Right lung (tissue), 10 donors: ENCODE results near the gene CAPN7. TPM values are rescaled to one million over a fixed set of nuclear protein-coding genes. Genes with fewer than 3 reads are reported as not detected.
"Not testable (repeated sequence)": the region's sequence is repeated elsewhere in the genome, so short reads cannot be mapped to it uniquely, and the experiment has no call there.

Source experiments
- DNase-seq, 2 donors: peaks; one replicate each; pipeline ENCODE4 v3.0.0-alpha.2; 2013
- long read RNA-seq, 8 donors: transcript quantifications; one replicate each; lab custom pipeline, GENCODE V29; 2026
- polyA plus RNA-seq, 5 donors: library from polyadenylated mRNA; unstranded; fragments of 120-200 nt; gene quantifications; one replicate each; pipeline versions ENCODE4 v1.2.1 to v1.2.3, GENCODE V29; 2013; ENCODE audit warnings: inconsistent platforms in 1 of 5, low replicate concordance in 1 of 5; ENCODE audit not compliant: insufficient read length in 5 of 5, insufficient read depth in 1 of 5

Gene CAPN7
- 10 to 100 TPM; 37.4 to 70.7 (median 52.0) TPM for polyA plus RNA-seq
- long read RNA-seq, donor 1, full-length matches to known transcripts, result 13 of 36 reads
- long read RNA-seq, donor 1, partial matches to known transcripts, result 23 of 36 reads
- long read RNA-seq, donor 1, other reads (novel, unspliced or antisense), result 0 of 36 reads
- long read RNA-seq, donor 2, full-length matches to known transcripts, result 3 of 3 reads
- long read RNA-seq, donor 2, partial matches to known transcripts, result 0 of 3 reads
- long read RNA-seq, donor 2, other reads (novel, unspliced or antisense), result 0 of 3 reads
- long read RNA-seq, donor 3, full-length matches to known transcripts, result 3 of 3 reads
- long read RNA-seq, donor 3, partial matches to known transcripts, result 0 of 3 reads
- long read RNA-seq, donor 3, other reads (novel, unspliced or antisense), result 0 of 3 reads
- long read RNA-seq, donor 4, full-length matches to known transcripts, result 12 of 19 reads
- long read RNA-seq, donor 4, partial matches to known transcripts, result 7 of 19 reads
- long read RNA-seq, donor 4, other reads (novel, unspliced or antisense), result 0 of 19 reads
- long read RNA-seq, donor 5, full-length matches to known transcripts, result 10 of 24 reads
- long read RNA-seq, donor 5, partial matches to known transcripts, result 14 of 24 reads
- long read RNA-seq, donor 5, other reads (novel, unspliced or antisense), result 0 of 24 reads
- long read RNA-seq, donor 6, full-length matches to known transcripts, result 9 of 36 reads
- long read RNA-seq, donor 6, partial matches to known transcripts, result 27 of 36 reads
- long read RNA-seq, donor 6, other reads (novel, unspliced or antisense), result 0 of 36 reads
- long read RNA-seq, donor 7, full-length matches to known transcripts, result 10 of 15 reads
- long read RNA-seq, donor 7, partial matches to known transcripts, result 5 of 15 reads
- long read RNA-seq, donor 7, other reads (novel, unspliced or antisense), result 0 of 15 reads
- long read RNA-seq, donor 8, full-length matches to known transcripts, result 2 of 10 reads
- long read RNA-seq, donor 8, partial matches to known transcripts, result 8 of 10 reads
- long read RNA-seq, donor 8, other reads (novel, unspliced or antisense), result 0 of 10 reads

- DNase-seq, result peak; percentile 91
These were observed at the start of gene CAPN7 for GRCh38 chr3:15205934-15206661. CAPN7 (plus strand) TSS chr3:15206246; CDS start chr3:15206496, 250 bp downstream.

- no peak for DNase-seq
These were observed 48.6 kb upstream of the CAPN7 start for GRCh38 chr3:15157441-15157840.

- no peak for DNase-seq
These were observed 46.4 kb upstream of the CAPN7 start for GRCh38 chr3:15159501-15160136.

- DNase-seq, result no peak
These were observed 45.4 kb upstream of the CAPN7 start for GRCh38 chr3:15160662-15161061.

GRCh38 chr3:15161133-15161532, 44.9 kb upstream of the CAPN7 start:
- DNase-seq, result no peak

GRCh38 chr3:15163656-15164055, 42.4 kb upstream of the CAPN7 start:
- not testable (repeated sequence) for DNase-seq

GRCh38 chr3:15164340-15164739, 41.7 kb upstream of the CAPN7 start:
- no peak for DNase-seq

- DNase-seq, result no peak
These were observed 41.0 kb upstream of the CAPN7 start for GRCh38 chr3:15165061-15165460.

- DNase-seq, result not testable (repeated sequence)
These were observed 39.7 kb upstream of the CAPN7 start for GRCh38 chr3:15166391-15166790.

- DNase-seq, result peak in 1 of 2 donors; percentile 15
These were observed 35.0 kb upstream of the CAPN7 start for GRCh38 chr3:15171096-15171495.

- no peak for DNase-seq
These were observed 33.2 kb upstream of the CAPN7 start for GRCh38 chr3:15172806-15173205.

- DNase-seq, result no peak
These were observed 31.1 kb upstream of the CAPN7 start for GRCh38 chr3:15174953-15175352.

- no peak for DNase-seq
These were observed 30.4 kb upstream of the CAPN7 start for GRCh38 chr3:15175605-15176004.

GRCh38 chr3:15180042-15180611, 25.9 kb upstream of the CAPN7 start:
- peak in 1 of 2 donors; percentile 59 for DNase-seq

- DNase-seq, result no peak
These were observed 24.5 kb upstream of the CAPN7 start for GRCh38 chr3:15181511-15181910.

- DNase-seq, result no peak
These were observed 24.1 kb upstream of the CAPN7 start for GRCh38 chr3:15181963-15182362.

GRCh38 chr3:15183011-15183410, 23.0 kb upstream of the CAPN7 start:
- DNase-seq, result peak; percentile 68 to 73

- DNase-seq, result no peak
These were observed 20.6 kb upstream of the CAPN7 start for GRCh38 chr3:15185404-15185803.

- DNase-seq, result no peak
These were observed 20.0 kb upstream of the CAPN7 start for GRCh38 chr3:15186101-15186476.

GRCh38 chr3:15186477-15187164, 19.4 kb upstream of the CAPN7 start:
- not testable (repeated sequence) for DNase-seq
